SK-MEL-5 (cell line): ENCODE data around the gene GNG4. TPM values are rescaled to one million over a fixed set of nuclear protein-coding genes. Genes with fewer than 3 reads are reported as not detected.
"Not testable (repeated sequence)": the region's sequence is repeated elsewhere in the genome, so short reads cannot be mapped to it uniquely, and the experiment has no call there.

Source experiments
- DNase-seq: peaks from one replicate; pipeline ENCODE4 v3.0.0-alpha.2; 2016; ENCODE audit warnings: low read depth, low spot score
- in situ Hi-C: cut with HindIII; loops from 2 replicates; pipeline ENCODE4 v1.10.0; 2016; ENCODE audit warnings: low sequenced_read_pairs, high pct_unique_total_duplicates, low pct_unique_long_range_greater_than_20kb
- total RNA-seq: library from RNA; depleted of rRNA; stranded (reverse); fragments of >200 nt; shearing (Covaris generic); gene quantifications from 2 replicates; pipeline ENCODE4 v1.2.3, GENCODE V29; 2014

The GNG4 gene
- total RNA-seq, 1 experiment from 2014 or later, result 6.7 TPM

- DNase-seq, result no peak
- in situ Hi-C loops, result no loop called here
These were observed 41.3 kb downstream of the GNG4 start for GRCh38 chr1:235608278-235608677.

- in situ Hi-C loops, result no loop called here
- DNase-seq, result no peak
These were observed 42.3 kb downstream of the GNG4 start for GRCh38 chr1:235607284-235607683.

GRCh38 chr1:235601104-235601503 is 48.5 kb downstream of the GNG4 start:
- DNase-seq, result peak; percentile 58
- in situ Hi-C loops, result no loop called here

- in situ Hi-C loops, result no loop called here
- DNase-seq, result no peak
These were observed 50.0 kb downstream of the GNG4 start for GRCh38 chr1:235599536-235599935.

- peak; percentile 68 for DNase-seq
- in situ Hi-C loops, result no loop called here
These were observed 51.6 kb downstream of the GNG4 start for GRCh38 chr1:235597867-235598553.

GRCh38 chr1:235595079-235595478 is 54.5 kb downstream of the GNG4 start:
- in situ Hi-C loops, result no loop called here

GRCh38 chr1:235594281-235594895 is 55.2 kb downstream of the GNG4 start:
- DNase-seq, in situ Hi-C loops: not testable (repeated sequence)

More at GRCh38 chr1:235595079-235595478, 54.5 kb downstream of the GNG4 start:
- DNase-seq, result no peak

GRCh38 chr1:235588916-235589515 is 60.6 kb downstream of the GNG4 start:
- in situ Hi-C loops, result no loop called here
- no peak for DNase-seq

- no peak for DNase-seq
- in situ Hi-C loops, result no loop called here
These were observed 61.4 kb downstream of the GNG4 start for GRCh38 chr1:235588156-235588555.

GRCh38 chr1:235586992-235587391 is 62.6 kb downstream of the GNG4 start:
- in situ Hi-C loops, result no loop called here
- no peak for DNase-seq

GRCh38 chr1:235586413-235586812 is 63.2 kb downstream of the GNG4 start:
- peak; percentile 29 for DNase-seq
- in situ Hi-C loops, result no loop called here

GRCh38 chr1:235584973-235585372 is 64.6 kb downstream of the GNG4 start:
- DNase-seq, result no peak
- in situ Hi-C loops, result no loop called here

- in situ Hi-C loops, result no loop called here
- DNase-seq, result peak; percentile 31
These were observed 66.0 kb downstream of the GNG4 start for GRCh38 chr1:235583511-235584001.

- in situ Hi-C loops, result no loop called here
- DNase-seq, result no peak
These were observed 67.5 kb downstream of the GNG4 start for GRCh38 chr1:235582130-235582529.

GRCh38 chr1:235579891-235580290 is 69.7 kb downstream of the GNG4 start:
- no peak for DNase-seq
- in situ Hi-C loops, result no loop called here

GRCh38 chr1:235575597-235575996 is 74.0 kb downstream of the GNG4 start:
- in situ Hi-C loops, result no loop called here

GRCh38 chr1:235573880-235574279 is 75.7 kb downstream of the GNG4 start:
- in situ Hi-C loops, result no loop called here
- no peak for DNase-seq

More at GRCh38 chr1:235575597-235575996, 74.0 kb downstream of the GNG4 start:
- no peak for DNase-seq

GRCh38 chr1:235572971-235573370 is 76.6 kb downstream of the GNG4 start:
- in situ Hi-C loops, result not testable (repeated sequence)

GRCh38 chr1:235571482-235571881 is 78.1 kb downstream of the GNG4 start:
- in situ Hi-C loops, result no loop called here
- no peak for DNase-seq

More at GRCh38 chr1:235572971-235573370, 76.6 kb downstream of the GNG4 start:
- not testable (repeated sequence) for DNase-seq
